ENCODE results near the gene SCN3B.
A peak's percentile ranks its signal among the peaks of the same experiment; 100 is the strongest.

SCN3B gene

GRCh38 chr11:123653827-123654565 is 428 bp downstream of the SCN3B start:
- no peak for DNase-seq

DNA sequence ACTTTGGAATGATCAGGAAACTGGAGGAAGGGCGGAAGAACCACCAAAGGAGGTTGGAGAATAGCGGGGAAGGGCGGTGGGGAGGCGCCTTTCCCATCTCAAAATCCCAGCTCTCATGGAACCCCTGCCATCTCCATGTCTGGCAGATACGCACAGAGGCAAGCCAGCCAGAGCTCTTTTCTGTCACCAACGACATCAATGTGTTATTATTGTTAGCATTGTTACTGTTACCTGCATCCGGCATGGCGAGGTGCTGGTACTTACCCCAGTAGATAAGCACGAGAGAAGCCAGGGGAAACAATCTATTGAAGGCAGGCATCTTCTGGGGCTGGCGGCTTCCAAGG is 969 bp downstream of the SCN3B start:
- DNase-seq, result no peak

DNA sequence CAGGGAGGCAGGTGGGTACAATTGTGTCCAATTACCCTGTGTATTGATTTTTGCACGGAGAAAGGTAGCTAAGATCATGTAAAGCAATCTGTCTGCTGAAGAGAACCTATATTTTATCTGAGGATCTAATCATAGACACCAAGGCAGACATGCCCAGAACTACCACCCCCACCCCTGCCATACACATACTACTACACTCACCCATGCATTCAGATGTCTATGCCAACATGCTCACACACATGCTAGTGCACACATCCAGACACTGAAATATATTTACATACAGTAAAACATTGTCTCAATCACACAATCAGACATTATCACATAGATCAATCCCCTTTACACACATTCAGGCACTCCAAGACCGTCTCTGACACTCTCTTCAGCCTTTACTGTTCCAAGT is 1.8 kb downstream of the SCN3B start:
- no peak for DNase-seq

DNA sequence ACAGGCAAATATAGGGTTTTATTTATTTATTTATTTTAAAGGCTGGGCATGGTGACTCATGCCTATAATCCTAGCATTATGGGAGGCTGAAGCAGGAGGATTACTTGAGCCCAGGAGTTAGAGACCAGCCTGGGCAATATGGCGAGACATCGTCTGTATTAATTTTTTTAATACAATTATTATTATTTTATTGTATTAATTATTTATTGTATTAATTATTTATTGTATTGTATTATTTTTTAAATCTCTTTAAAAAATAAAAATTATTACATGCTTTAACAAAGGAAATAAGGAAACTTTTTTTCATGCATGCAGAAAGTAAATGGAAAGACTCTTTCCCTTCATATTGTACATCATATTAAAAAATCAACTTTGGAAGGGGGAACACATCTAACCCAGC is 3.5 kb downstream of the SCN3B start:
- no peak for DNase-seq

DNA sequence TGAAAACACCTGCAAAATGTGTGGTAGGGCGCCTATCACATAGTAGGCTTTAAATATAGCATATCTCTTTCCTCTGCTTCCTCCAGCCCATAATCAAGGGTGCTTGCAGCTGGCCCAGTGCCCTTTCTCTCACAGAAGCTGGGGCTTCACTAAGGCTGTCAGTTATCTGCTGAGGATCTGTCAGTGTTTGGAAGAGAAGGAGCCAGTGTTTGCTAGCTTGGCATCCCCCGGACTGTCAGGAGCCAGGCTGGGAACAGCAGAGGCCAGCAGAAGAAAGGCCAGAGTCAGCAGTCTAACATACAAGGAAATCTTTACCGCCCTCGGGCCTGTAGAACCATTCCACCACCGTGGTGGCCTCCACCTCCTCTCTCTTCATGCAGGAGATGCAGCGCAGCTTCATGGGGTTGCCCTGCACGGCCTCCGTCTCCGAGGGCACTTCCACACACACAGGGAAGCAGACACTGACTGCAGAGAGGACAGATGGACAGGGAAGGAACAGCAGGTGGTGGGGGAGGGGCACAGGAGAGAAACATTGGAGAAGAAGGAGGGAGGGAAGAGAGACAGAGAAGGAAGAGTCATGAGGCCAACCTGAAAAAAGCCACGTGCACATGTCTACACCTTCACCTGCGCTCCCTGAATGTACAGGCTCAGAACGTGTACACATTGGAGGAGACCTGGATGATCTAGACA is 9.0 kb downstream of the SCN3B start:
- no peak for DNase-seq

DNA sequence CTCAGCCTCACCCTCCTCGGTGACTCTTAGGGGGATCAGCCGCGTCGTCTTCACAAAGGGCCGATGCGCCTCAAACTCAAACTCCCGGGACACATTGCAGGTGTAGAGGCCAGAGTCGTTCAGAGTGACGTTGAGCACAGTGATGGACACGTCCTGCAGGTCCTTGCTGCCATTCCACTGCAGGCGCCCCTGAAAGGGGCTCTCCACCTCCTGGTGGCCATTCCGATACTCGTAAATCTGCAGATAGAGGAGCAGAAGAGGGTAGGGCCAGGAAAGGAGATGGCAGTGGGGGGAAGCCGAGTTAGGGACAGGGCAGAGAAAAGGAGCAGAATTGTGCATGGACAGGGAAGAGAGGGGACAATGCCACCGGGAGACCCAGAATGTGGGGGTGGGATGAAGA is 12.0 kb downstream of the SCN3B start:
- no peak for DNase-seq

- no peak for DNase-seq
Observed at GRCh38 chr11:123641495-123641840, 13.0 kb downstream of the SCN3B start.

DNA sequence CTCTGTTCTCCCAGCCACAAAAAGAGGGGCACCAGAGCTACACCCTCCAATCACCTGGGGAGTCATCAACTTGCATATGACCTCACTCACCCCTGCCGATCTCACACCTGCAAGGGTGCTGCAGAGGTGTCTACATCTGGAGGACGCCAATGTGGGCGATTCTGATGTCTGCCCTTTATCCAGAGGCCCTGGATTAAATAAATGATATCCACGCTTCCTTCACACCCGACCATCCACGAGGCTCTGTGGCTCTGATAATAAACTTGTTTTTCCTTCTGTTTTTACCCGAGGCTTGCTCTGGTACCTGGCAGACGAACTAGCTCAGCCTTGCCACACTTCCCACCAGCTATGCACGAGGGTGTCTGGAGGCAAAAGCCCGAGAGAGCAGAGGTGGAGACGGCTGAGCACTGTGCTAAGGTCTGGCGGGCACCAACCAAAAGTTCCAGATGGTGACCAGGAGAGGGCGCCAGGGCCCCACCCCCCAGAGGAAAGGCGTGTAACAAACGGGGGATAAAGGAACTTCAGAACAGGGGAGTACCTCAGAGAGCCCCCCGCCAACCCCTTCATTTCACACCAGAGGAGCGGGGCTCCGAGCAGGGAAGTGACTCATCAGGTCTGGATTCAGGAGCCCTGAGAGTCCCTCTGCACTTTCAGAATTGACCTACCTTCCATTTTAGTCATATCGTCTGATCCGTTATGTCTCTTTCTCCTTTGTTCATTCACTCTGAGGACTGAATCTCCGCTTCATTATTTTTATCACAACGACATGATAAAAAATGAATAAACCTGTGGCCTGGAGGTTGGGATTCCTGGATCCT is 13.5 kb downstream of the SCN3B start:
- peak; percentile 8 for DNase-seq

DNA sequence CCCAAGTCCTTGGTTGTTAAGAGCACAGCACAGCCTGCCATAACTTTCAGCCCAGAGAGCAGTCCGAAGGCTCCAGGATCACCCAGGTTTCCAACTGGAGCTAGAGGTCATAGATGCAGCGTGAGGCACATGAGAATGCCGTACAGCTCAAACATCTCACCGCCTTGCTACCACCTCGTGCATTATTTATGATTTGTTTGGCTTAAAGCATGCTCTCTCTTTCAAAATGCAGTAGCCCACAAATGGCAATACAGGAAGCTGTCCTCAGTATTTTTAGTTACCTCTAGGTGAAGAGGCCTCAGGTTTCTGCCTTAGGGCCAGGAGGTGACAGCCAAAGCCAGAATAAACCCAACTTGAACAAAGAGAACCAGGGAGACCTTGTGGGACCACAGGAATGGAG is 14.4 kb downstream of the SCN3B start:
- DNase-seq, result no peak

DNA sequence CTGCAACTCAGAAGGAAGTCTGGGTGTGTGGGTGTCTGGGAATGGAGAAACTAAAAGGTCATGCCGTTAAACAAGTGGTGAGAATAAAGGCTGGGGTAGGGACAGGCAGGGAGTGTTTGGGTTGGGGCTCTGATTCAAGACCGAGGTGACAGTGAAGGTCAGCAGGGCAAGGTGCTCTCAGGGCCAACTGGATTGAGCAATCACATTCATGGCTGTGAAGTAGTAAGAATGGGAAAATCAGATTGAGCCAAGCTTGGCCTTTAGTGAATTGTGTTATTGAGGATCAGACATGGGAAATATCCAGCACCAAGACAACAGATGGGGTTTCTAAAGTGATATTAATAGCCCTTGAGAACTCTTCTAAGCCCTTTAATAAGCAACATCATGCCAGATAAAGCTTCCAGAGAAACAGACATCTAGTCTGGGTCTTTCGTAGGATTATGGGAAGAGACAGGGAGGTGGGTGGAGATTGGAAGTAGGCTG is 24.3 kb downstream of the SCN3B start:
- no peak for DNase-seq

DNA sequence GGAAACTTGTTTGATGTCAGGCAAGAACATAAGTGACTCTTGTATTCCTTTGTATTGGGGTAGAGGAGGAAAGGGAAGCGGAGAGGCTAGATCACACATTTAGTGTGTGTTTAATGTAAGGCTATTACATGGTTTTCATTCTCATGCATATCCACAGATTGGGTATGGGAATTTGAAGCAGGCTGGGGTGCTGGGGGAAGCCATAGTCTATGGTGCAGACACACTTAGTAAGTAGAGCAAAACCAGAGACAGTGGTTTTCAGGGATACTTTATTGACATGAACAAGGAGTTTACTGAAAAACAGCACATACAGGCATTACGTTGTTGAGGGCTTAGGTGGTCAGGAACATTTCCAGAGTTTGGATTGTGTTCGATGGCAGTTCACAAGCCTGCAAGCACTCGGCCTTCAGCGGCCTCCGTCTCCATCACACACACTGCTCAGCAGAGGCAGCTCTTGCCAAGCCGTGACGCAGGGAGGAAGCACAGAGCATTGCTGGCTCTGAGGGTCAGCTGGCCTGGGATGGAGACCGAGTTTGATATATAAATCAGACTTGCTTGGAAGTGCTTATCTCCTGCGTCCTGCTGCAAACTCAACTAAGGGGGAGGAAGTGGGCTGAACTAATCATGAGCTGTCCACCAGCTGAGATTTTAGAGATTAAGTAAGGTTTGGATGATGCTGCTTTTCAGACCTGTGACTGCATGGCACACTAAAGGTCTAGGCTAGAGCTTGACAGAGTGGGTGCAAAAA is 25.3 kb downstream of the SCN3B start:
- no peak for DNase-seq

DNA sequence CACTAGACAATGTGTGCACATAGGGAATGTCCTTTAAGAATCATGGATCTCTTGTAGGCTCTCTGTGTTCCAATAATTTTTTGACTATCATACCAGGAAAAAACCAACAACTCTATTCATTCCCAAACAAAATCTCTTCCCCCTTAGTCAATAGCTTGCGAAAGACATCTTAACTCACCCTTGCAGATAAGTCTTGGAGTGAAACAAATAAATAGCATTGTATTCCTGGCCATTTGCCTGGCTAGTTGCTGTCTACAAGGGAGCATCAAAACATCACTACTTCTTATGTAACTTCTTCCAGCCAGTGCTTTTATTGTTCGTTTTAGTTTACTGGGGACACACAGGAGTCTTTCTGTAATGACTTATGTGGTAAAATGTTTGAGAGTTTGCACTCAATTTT is 29.4 kb downstream of the SCN3B start:
- no peak for DNase-seq

GRCh38 chr11:123622576-123622975 is 31.8 kb downstream of the SCN3B start:
- no peak for DNase-seq

- no peak for DNase-seq
Observed at GRCh38 chr11:123616505-123617198, 37.8 kb downstream of the SCN3B start.

- no peak for DNase-seq
Observed at GRCh38 chr11:123611698-123612097, 42.7 kb downstream of the SCN3B start.

GRCh38 chr11:123608945-123609344 is 45.5 kb downstream of the SCN3B start:
- no peak for DNase-seq

GRCh38 chr11:123608371-123608770 is 46.1 kb downstream of the SCN3B start:
- DNase-seq, result no peak

DNA sequence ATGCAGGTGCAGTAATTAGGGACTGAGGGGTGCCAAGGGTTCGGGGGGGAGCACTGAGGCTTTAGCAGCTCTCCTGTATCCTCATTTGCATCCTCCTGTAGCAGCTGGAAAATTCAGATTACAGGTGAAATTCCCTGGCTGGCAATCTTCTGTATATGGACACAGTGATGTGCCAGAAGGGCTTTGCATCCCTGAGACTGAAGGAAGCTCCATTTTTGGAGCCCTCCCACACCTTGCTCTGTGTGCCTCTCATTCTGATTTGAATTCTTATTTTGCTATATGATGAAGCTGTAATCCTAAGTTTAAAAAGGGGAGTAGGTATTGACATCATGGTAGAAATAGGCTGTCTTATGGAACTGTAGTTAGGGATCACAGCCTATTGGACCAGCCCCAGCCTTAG is 46.6 kb downstream of the SCN3B start:
- no peak for DNase-seq

GRCh38 chr11:123603666-123604065 is 50.8 kb downstream of the SCN3B start:
- no peak for DNase-seq

- DNase-seq, result no peak
Observed at GRCh38 chr11:123601743-123602142, 52.7 kb downstream of the SCN3B start.

DNA sequence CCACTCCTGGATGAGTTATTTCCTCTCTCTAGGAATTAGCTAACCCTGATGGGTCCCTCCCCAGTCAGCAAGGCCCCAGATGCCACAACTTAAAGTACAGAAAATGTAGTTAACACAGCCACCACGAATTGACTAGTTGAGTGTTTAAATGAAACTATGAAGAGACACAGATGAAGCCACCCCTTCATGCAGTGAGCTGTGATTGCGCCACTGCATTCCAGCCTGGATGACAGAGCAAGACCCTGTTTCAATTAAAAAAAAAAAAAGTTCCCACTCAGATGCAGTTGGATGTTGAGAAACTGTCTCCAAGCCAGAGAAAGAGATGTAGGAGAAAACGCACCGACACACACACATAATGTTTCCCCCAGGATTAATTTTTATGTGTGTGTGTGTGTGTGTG is 53.3 kb downstream of the SCN3B start:
- DNase-seq, result no peak

GRCh38 chr11:123597859-123598258 is 56.6 kb downstream of the SCN3B start:
- no peak for DNase-seq

DNA sequence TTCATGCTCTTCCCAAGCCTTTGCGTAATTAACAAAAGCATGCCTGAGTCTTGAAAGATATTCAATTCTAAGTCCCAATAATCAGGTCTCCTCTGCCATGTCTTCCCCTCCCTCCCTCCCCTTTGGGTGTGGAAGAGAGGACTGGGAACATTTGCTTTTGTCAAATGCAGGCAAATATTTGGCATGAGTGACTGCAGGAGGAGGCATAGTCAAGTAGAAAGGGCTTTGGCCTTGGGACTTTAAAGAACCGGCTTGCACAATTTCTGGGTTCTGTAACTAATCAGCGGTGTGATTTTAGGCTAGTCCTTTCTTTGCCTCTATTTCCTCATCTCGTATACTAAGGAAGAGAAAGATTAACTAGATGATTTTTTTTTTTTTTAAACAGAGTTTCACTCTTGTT is 59.5 kb downstream of the SCN3B start:
- DNase-seq, result no peak
